Subcutaneous adipose tissue (tissue), 4 donors: ENCODE measurements around the gene TMEM163. TPM values are rescaled to one million over a fixed set of nuclear protein-coding genes. Genes with fewer than 3 reads are reported as not detected.

Experiments used
- CTCF ChIP-seq: fragments of 450-650 bp; IDR thresholded peaks from one replicate; pipeline ENCODE4 v1.5.1; 2016; ENCODE audit warnings: low read depth, mild to moderate bottlenecking, control low read depth, antibody characterized with exemption, moderate library complexity
- total RNA-seq, 4 donors: library from RNA; depleted of rRNA; stranded (reverse); fragments of >200 nt; gene quantifications; one replicate each; pipeline ENCODE4 v1.1.0, GENCODE V29; 2016

The TMEM163 gene
- total RNA-seq, 4 donors from 2014 or later: 0.16 to 3.2 TPM; not detected in 2

GRCh38 chr2:134668821-134669220 is 50.0 kb downstream of the TMEM163 start:
- no peak for TF ChIP-seq CTCF

- no peak for TF ChIP-seq CTCF
These were observed 51.3 kb downstream of the TMEM163 start for GRCh38 chr2:134667541-134667940.

GRCh38 chr2:134667081-134667480 is 51.7 kb downstream of the TMEM163 start:
- no peak for TF ChIP-seq CTCF

GRCh38 chr2:134665727-134666506 is 52.9 kb downstream of the TMEM163 start:
- TF ChIP-seq CTCF: no peak

GRCh38 chr2:134663451-134664450 is 55.0 kb downstream of the TMEM163 start:
- TF ChIP-seq CTCF: no peak

GRCh38 chr2:134662751-134663150 is 56.0 kb downstream of the TMEM163 start:
- no peak for TF ChIP-seq CTCF
